ENCODE results near the gene MTA2. TPM values are rescaled to one million over a fixed set of nuclear protein-coding genes. Genes with fewer than 3 reads are reported as not detected.
A peak's percentile ranks its signal among the peaks of the same experiment; 100 is the strongest.

The MTA2 gene
- total RNA-seq, 5 donors from 2014 or later (not counting 1 experiment from before 2014, with no cell fraction given) = 151 to 185 (median 184) TPM

DNA sequence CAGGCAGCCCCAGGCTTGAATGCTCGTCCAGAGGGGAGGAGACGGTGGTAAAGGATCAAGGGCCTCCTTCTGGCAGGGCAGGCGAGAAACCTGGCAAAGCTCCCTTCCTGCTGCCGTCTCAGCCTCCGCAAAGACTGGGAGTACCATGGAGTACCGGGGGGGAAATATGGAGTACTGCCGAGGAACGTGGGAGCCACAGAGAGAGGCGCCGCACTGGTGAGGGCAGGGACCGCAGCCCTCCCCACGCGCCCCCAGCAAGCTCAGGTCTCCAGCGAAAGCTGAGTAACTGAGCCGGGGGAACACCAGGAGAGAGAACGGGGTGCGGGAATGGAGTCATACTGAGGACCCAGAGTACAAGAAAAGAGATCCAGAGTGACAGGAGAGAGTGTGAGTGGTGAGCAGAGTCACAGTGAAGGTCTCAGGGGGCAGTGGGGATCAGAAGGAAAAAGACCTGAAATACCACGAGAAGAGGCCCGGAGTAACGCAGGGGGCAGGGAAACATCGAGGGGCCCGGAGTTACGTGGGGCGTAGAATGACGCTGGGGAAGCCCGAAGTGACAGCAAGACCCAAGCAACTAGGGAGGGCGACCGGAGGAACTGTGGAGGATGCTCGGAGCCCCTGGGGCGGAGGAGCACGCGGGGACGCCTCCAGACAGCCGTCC is 10.2 kb upstream of the MTA2 start:
- Mint-ChIP-seq H3K9me3 (no peaks in the 10 kb centered on the region), H3K4me1 (peaks cover 49 to 61% (median 53%) of the 10 kb centered on the region in 3 donors), H3K36me3 (peaks cover 33% of the 10 kb centered on the region), H3K4me3 (peak overlapping the region; percentile 97 to 98 (median 97)), H3K27ac (peak overlapping the region; percentile 98), H3K27me3 (no peaks in the 10 kb centered on the region)
- DNase-seq (peak in 26 of 35 experiments; percentile 22 to 77 (median 50)), ATAC-seq (replicated peaks in 1 of 4) (peak; percentile 2 to 57 (median 38))
- POLR2A ChIA-PET = interaction anchor here (0.5 to 0.8 kb wide), 5 partner anchors 10 to 644 kb away, joined by 3 to 7 read pairs (median 3); partner anchors contain the start of gene MTA2 (in 1 of the 2)
- Histone ChIP-seq H3K27me3 (replicated peaks in 1 of 2; ENCODE audit: control insufficient read depth in 2 of 2, extremely low read depth in 1 of 2, insufficient read depth in 2 of 2, low read length in 1 of 2) (no peaks in the 10 kb centered on the region), H3K4me1 (ENCODE audit: control insufficient read depth in 1 of 2, extremely low read depth in 1 of 2, insufficient read depth in 2 of 2, low read length in 2 of 2) (peaks cover 3 to 50% of the 10 kb centered on the region in 2 experiments), H3K4me3 (ENCODE audit: control insufficient read depth in 1 of 2, extremely low read depth in 1 of 2, low read length in 1 of 2) (peak overlapping the region; percentile 85 to 88), H3K36me3 (ENCODE audit: control insufficient read depth in 2 of 2, extremely low read depth in 1 of 2, insufficient read depth in 1 of 2, low read length in 1 of 2) (peaks cover 17 to 56% of the 10 kb centered on the region in 2 donors), H3K9me3 (no peaks in the 10 kb centered on the region), H3K27ac (ENCODE audit: low read length) (peak overlapping the region; percentile 83)
- CTCF ChIA-PET = interaction anchor here in 1 of 2 donors (0.6 to 1.7 kb wide), 8 partner anchors 10 to 81 kb away, joined by 3 to 10 read pairs (median 6); partner anchors contain the start of genes B3GAT3, C11orf98, CSKMT and MTA2
- under 1% methylated on average over 34 of the region's 34 CpGs for WGBS (ENCODE audit: insufficient coverage)

DNA sequence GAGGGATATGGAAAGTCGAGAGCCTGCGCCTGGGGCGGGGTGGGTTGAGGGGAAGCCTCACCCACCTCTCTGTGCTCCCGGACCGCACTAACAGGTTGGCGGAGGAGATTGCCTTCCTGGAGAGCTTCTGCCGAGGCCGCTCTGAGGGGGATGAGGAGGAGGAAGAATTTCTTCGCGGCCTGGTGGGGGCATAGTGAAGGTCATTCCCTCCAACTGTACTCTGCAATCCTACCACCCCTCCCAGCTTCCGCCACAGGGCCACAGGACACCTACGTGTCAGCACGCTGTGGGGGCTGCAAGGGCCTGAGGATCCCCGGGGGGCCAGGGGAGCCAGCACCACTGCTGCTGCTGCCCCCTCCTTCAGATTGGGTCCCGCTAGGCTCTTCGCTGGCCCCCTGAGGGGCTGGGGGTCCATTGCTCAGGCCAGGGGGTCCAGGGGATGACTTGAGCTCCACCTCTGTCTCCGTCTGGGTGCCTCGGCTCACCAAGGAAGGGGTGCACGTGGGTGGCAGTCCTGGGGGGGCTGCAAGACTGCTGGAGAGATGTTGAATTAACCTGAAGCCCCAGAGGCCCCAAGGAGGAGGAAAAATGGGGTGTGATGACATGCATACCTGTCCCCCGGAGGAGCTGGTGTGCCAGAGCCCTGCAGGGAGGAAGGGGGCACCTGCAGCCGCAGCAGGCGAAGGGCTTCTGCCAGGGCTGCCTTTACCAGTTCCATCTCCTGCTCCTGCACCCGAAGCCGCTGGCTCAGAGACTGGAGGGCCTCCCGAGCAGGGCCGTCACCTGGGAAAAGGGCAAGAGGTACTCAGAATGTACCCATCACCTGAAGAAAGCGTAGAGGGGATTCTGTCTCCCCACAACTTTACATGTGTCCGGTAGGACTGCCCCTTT is 9.4 kb upstream of the MTA2 start:
- Mint-ChIP-seq H3K4me1 (peaks cover 49 to 64% (median 53%) of the 10 kb centered on the region in 3 donors), H3K4me3 (peak overlapping the region; percentile 97 to 98 (median 97)), H3K27me3 (no peaks in the 10 kb centered on the region), H3K9me3 (no peaks in the 10 kb centered on the region), H3K27ac (peak overlapping the region; percentile 98), H3K36me3 (peaks cover 33% of the 10 kb centered on the region)
- 70% methylated on average over 14 of the region's 28 CpGs for WGBS (ENCODE audit: insufficient coverage)
- no peaks in the 10 kb centered on the region for H3K27me3 ChIP-seq (replicated peaks in 1 of 2; ENCODE audit: control insufficient read depth in 2 of 2, extremely low read depth in 1 of 2, insufficient read depth in 2 of 2, low read length in 1 of 2)
- POLR2A ChIA-PET = interaction anchor here in 1 of 2 donors (0.5 to 0.8 kb wide), 3 partner anchors 9 to 643 kb away, joined by 3 to 7 read pairs (median 4); partner anchors contain the start of gene MTA2
- CTCF ChIA-PET = interaction anchor here (0.6 to 1.7 kb wide), 9 partner anchors 9 to 54 kb away, joined by 3 to 10 read pairs (median 6); partner anchors contain the start of genes B3GAT3 (in 1 of the 2), C11orf98 (in 1 of the 2), CSKMT (in 1 of the 2) and MTA2 (in 1 of the 2)
- H3K4me1 ChIP-seq (ENCODE audit: control insufficient read depth in 1 of 2, extremely low read depth in 1 of 2, insufficient read depth in 2 of 2, low read length in 2 of 2) = peaks cover 3 to 50% of the 10 kb centered on the region in 2 experiments
- no peak for DNase-seq
- H3K36me3 ChIP-seq (ENCODE audit: control insufficient read depth in 2 of 2, extremely low read depth in 1 of 2, insufficient read depth in 1 of 2, low read length in 1 of 2) = peaks cover 13 to 54% of the 10 kb centered on the region in 2 donors
- H3K9me3 ChIP-seq = no peaks in the 10 kb centered on the region
- peak overlapping the region; percentile 83 for H3K27ac ChIP-seq (ENCODE audit: low read length)
- H3K4me3 ChIP-seq (ENCODE audit: control insufficient read depth in 1 of 2, extremely low read depth in 1 of 2, low read length in 1 of 2) = peak overlapping the region; percentile 85 to 88
- no peak for ATAC-seq (replicated peaks in 1 of 4)

DNA sequence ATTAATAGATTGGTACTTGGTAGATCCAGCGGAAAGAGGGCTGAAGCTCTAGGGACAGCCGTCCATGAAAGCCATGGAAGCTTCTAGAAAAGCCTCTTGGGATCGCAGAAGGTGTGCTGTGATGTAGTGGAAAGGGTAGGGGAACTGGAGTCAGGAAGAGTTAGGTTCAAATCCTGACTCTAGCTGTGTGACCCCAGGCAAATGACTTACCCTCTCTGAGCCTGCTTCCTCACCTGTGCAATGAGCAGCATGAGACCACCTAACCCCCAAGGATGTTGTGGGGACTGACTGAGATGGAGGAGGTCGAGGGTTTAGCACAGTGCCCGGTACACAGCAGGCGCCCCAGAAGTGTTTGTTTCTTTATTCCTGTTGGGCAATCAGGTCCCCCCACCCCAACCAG is 8.7 kb upstream of the MTA2 start:
- Histone ChIP-seq H3K27ac (ENCODE audit: low read length) (no peak overlapping the region), H3K36me3 (ENCODE audit: control insufficient read depth in 2 of 2, extremely low read depth in 1 of 2, insufficient read depth in 1 of 2, low read length in 1 of 2) (peaks cover 13 to 57% of the 10 kb centered on the region in 2 donors), H3K27me3 (replicated peaks in 1 of 2; ENCODE audit: control insufficient read depth in 2 of 2, extremely low read depth in 1 of 2, insufficient read depth in 2 of 2, low read length in 1 of 2) (no peaks in the 10 kb centered on the region), H3K4me3 (ENCODE audit: control insufficient read depth in 1 of 2, extremely low read depth in 1 of 2, low read length in 1 of 2) (no peak overlapping the region), H3K9me3 (no peaks in the 10 kb centered on the region), H3K4me1 (ENCODE audit: control insufficient read depth in 1 of 2, extremely low read depth in 1 of 2, insufficient read depth in 2 of 2, low read length in 2 of 2) (peaks cover 3 to 50% of the 10 kb centered on the region in 2 experiments)
- Mint-ChIP-seq H3K36me3 (peaks cover 33% of the 10 kb centered on the region), H3K4me3 (peak overlapping the region; percentile 97 to 98 (median 97)), H3K27ac (peak overlapping the region; percentile 84 to 98), H3K27me3 (no peaks in the 10 kb centered on the region), H3K9me3 (no peaks in the 10 kb centered on the region), H3K4me1 (peaks cover 49 to 64% (median 53%) of the 10 kb centered on the region in 3 donors)
- no CpG with 5 or more reads among the region's 6 CpGs for WGBS (ENCODE audit: insufficient coverage)
- ChIA-PET CTCF (interaction anchor here (0.6 to 1.7 kb wide), 3 partner anchors 9 to 18 kb away, joined by 3 to 7 read pairs (median 3); partner anchors contain the start of gene MTA2 (in 1 of the 2)), POLR2A (no interaction called here)
- no peak for ATAC-seq (replicated peaks in 1 of 4)
- no peak for DNase-seq

DNA sequence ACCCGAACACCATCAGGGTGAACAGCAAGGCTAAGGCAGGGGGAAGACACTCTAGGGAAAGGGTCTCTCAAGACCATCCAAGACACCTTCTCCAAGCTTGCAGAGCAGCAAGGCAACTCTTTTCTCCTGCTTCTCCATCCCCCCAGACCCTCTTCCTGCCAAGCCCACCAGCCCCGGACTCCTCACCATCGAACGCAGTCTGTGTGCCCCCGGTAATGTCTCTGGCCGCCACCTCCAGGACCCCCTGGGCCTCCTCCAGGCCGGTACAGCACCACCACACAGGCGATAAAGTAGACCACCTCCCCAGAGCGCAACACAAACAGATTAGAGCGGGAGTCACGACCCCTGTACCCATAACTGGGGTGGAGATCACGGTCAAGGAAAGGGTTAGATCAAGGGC is 7.1 kb upstream of the MTA2 start:
- DNase-seq (no peak), ATAC-seq (replicated peaks in 1 of 4) (no peak)
- Mint-ChIP-seq H3K36me3 (peaks cover 37% of the 10 kb centered on the region), H3K4me1 (peaks cover 42 to 56% (median 48%) of the 10 kb centered on the region in 3 donors), H3K4me3 (peak overlapping the region in 1 of 3 donors; percentile 45), H3K27me3 (no peaks in the 10 kb centered on the region), H3K27ac (peak overlapping the region in 1 of 2 donors; percentile 37), H3K9me3 (no peaks in the 10 kb centered on the region)
- no peaks in the 10 kb centered on the region for H3K27me3 ChIP-seq (replicated peaks in 1 of 2; ENCODE audit: control insufficient read depth in 2 of 2, extremely low read depth in 1 of 2, insufficient read depth in 2 of 2, low read length in 1 of 2)
- ChIA-PET CTCF (no interaction called here), POLR2A (no interaction called here)
- WGBS (ENCODE audit: insufficient coverage) = 86% methylated on average over 2 of the region's 12 CpGs
- no peaks in the 10 kb centered on the region for H3K9me3 ChIP-seq
- H3K27ac ChIP-seq (ENCODE audit: low read length) = no peak overlapping the region
- H3K36me3 ChIP-seq (ENCODE audit: control insufficient read depth in 2 of 2, extremely low read depth in 1 of 2, insufficient read depth in 1 of 2, low read length in 1 of 2) = peaks cover 10 to 67% of the 10 kb centered on the region in 2 donors
- peaks cover 3 to 50% of the 10 kb centered on the region in 2 experiments for H3K4me1 ChIP-seq (ENCODE audit: control insufficient read depth in 1 of 2, extremely low read depth in 1 of 2, insufficient read depth in 2 of 2, low read length in 2 of 2)
- no peak overlapping the region for H3K4me3 ChIP-seq (ENCODE audit: control insufficient read depth in 1 of 2, extremely low read depth in 1 of 2, low read length in 1 of 2)

DNA sequence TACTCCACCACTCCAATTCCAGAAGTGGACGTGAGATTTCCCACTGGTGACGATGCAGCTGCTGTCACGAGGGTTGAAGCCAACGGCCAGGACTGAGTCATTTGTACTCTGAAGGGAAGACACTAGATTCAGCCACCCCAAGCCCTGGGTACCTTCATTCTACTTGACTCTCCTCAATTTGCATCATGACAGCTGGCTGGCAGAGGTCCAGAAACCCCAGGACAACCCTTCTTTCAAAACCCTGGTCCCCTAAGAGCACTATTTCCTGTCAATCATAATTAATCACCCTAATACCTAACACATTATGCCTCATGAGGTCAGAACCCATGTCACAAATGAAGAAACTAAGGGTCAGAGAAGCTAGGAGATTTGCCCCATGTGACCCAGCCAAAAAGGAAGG is 6.0 kb upstream of the MTA2 start:
- ATAC-seq (replicated peaks in 1 of 4) (no peak), DNase-seq (no peak)
- Histone ChIP-seq H3K27ac (ENCODE audit: low read length) (no peak overlapping the region), H3K27me3 (replicated peaks in 1 of 2; ENCODE audit: control insufficient read depth in 2 of 2, extremely low read depth in 1 of 2, insufficient read depth in 2 of 2, low read length in 1 of 2) (no peaks in the 10 kb centered on the region), H3K4me3 (ENCODE audit: control insufficient read depth in 1 of 2, extremely low read depth in 1 of 2, low read length in 1 of 2) (no peak overlapping the region), H3K9me3 (no peaks in the 10 kb centered on the region), H3K4me1 (ENCODE audit: control insufficient read depth in 1 of 2, extremely low read depth in 1 of 2, insufficient read depth in 2 of 2, low read length in 2 of 2) (peaks cover 3 to 45% of the 10 kb centered on the region in 2 experiments), H3K36me3 (ENCODE audit: control insufficient read depth in 2 of 2, extremely low read depth in 1 of 2, insufficient read depth in 1 of 2, low read length in 1 of 2) (peaks cover 10 to 75% of the 10 kb centered on the region in 2 donors)
- Mint-ChIP-seq H3K36me3 (peaks cover 42% of the 10 kb centered on the region), H3K4me1 (peaks cover 51 to 60% (median 56%) of the 10 kb centered on the region in 3 donors), H3K9me3 (no peaks in the 10 kb centered on the region), H3K4me3 (no peak overlapping the region), H3K27me3 (no peaks in the 10 kb centered on the region), H3K27ac (no peak overlapping the region)
- ChIA-PET POLR2A (interaction anchor here in 1 of 2 donors (0.5 kb wide), 1 partner anchor 11 kb away, joined by 3 read pairs; no protein-coding TSS in a partner anchor), CTCF (interaction anchor here in 1 of 2 donors (0.7 kb wide), 1 partner anchor 106 kb away, joined by 3 read pairs; no protein-coding TSS in a partner anchor)
- WGBS (ENCODE audit: insufficient coverage) = 95% methylated on average over 4 of the region's 4 CpGs

Measured in T-cell (primary cell).